ENCODE results near the gene FAAH. TPM values are rescaled to one million over a fixed set of nuclear protein-coding genes. Genes with fewer than 3 reads are reported as not detected.

The FAAH gene
- polyA plus RNA-seq, 2 donors: 12.1 to 33.2 TPM

DNA sequence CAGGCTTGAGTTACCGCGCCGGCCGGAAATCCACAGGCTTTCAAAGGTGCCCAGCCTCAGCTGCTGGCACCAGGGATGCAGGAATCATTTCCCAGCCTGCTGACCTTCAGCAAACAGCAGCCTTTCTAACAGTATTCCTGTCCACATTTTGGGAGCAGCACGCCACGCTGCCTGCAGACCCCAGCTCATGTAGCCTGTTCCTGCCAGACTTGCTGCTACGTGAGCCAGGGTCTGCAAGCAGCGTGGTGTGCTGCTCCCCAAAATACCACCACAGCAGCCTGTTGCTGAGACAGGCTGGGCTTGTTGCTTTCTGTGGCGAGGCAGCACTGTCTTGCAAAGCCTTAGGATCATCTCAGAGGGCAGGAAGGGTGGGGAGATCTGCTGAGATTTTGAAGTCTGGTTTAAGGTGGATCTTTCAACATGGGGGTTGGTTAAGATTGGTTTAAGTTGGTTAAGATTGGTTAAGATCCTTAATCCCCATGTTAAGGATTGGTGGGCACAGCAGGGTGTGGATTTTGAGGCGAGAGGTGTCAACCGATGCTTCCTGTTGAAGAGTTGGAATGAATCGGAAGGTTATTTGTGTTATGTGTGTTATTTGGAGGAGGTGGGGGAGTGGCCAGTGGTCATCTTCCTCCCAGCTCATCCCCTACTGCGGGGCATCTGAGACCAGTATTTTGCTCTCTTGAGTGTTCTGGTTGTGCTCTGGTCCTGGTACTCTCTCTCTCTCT lies 12.9 kb downstream of the FAAH start:
- H3K4me1 ChIP-seq (ENCODE audit: control insufficient read depth in 2 of 2, insufficient read depth in 2 of 2, low read length in 1 of 2): peaks cover 0 to 3% of the 10 kb centered on the region in 2 donors
- no peaks in the 10 kb centered on the region for H3K27me3 ChIP-seq (ENCODE audit: control insufficient read depth in 1 of 2, insufficient read depth in 2 of 2, low read length in 2 of 2)
- no peaks in the 10 kb centered on the region for H3K9me3 ChIP-seq (ENCODE audit: control insufficient read depth in 2 of 2, insufficient read depth in 1 of 2, low read depth in 1 of 2, low read length in 1 of 2)
- 79 to 80% methylated on average over 13 of the region's 13 CpGs for WGBS, 2 donors
- H3K4me3 ChIP-seq (ENCODE audit: low read depth in 1 of 2, low read length in 2 of 2): no peak overlapping the region
- H3K36me3 ChIP-seq (ENCODE audit: control insufficient read depth in 2 of 2, insufficient read depth in 2 of 2, low read length in 1 of 2): peaks cover 3 to 17% of the 10 kb centered on the region in 2 donors
- no peak overlapping the region for H3K27ac ChIP-seq (ENCODE audit: low read depth in 2 of 2, low read length in 1 of 2)

DNA sequence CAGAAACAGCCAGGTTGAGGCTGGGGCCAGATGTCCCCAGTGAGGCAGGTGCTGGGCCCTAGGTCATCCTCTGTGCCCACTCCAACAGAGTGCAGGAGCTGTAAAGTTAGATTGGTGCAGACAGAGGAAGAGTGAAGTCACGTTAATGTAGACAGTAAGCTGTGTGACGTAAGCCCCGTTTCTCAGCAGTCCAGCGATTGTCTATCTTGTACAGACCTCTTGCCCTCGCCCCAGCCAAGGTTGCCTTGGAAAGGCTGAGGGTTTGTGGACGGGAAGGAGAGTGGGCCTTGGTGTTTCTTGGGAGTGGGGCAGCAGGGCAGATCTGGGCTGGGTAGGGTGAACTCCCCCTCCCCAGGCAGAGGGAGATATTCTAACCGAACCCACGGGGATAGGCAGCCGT lies 13.5 kb downstream of the FAAH start:
- no peaks in the 10 kb centered on the region for H3K27me3 ChIP-seq (ENCODE audit: control insufficient read depth in 1 of 2, insufficient read depth in 2 of 2, low read length in 2 of 2)
- H3K36me3 ChIP-seq (ENCODE audit: control insufficient read depth in 2 of 2, insufficient read depth in 2 of 2, low read length in 1 of 2): peaks cover 3 to 17% of the 10 kb centered on the region in 2 donors
- no peaks in the 10 kb centered on the region for H3K9me3 ChIP-seq (ENCODE audit: control insufficient read depth in 2 of 2, insufficient read depth in 1 of 2, low read depth in 1 of 2, low read length in 1 of 2)
- peaks cover 0 to 2% of the 10 kb centered on the region in 2 donors for H3K4me1 ChIP-seq (ENCODE audit: control insufficient read depth in 2 of 2, insufficient read depth in 2 of 2, low read length in 1 of 2)
- no peak overlapping the region for H3K27ac ChIP-seq (ENCODE audit: low read depth in 2 of 2, low read length in 1 of 2)
- WGBS, 2 donors: 93 to 95% methylated on average over 9 of the region's 9 CpGs
- no peak overlapping the region for H3K4me3 ChIP-seq (ENCODE audit: low read depth in 1 of 2, low read length in 2 of 2)

DNA sequence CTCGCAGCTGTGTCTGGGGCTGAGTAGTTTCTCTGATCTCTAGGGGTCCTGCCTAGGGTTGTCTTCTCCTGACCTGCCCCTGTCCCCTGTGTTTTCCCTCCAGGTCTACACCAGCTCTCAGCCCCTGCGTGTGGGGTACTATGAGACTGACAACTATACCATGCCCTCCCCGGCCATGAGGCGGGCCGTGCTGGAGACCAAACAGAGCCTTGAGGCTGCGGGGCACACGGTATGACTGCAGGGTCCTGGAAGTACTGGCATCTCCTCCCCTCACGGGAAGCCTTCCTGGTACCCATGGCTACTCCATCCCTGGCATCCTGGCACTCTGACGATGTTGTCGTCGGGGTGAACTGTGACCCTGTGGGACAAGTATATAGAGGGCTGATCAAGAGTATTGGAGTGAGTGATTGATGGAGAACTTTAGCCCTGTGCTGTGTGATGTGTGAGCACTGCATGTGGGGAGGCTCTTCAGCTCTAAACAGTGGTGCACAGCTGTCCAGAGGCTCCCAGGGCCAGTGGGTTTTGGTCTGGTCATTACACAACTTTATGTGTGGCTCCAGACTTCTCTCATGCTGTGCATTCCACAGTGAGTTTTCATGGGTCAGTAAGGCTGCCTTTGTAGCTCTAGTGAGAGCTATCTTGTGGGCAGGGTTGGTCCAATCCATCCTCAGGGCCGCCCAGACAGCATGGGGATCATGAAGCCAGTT lies 14.4 kb downstream of the FAAH start:
- no peak overlapping the region for H3K4me3 ChIP-seq (ENCODE audit: low read depth in 1 of 2, low read length in 2 of 2)
- H3K9me3 ChIP-seq (ENCODE audit: control insufficient read depth in 2 of 2, insufficient read depth in 1 of 2, low read depth in 1 of 2, low read length in 1 of 2): no peaks in the 10 kb centered on the region
- H3K4me1 ChIP-seq (ENCODE audit: control insufficient read depth in 2 of 2, insufficient read depth in 2 of 2, low read length in 1 of 2): peaks cover 0 to 2% of the 10 kb centered on the region in 2 donors
- H3K27ac ChIP-seq (ENCODE audit: low read depth in 2 of 2, low read length in 1 of 2): no peak overlapping the region
- no peaks in the 10 kb centered on the region for H3K27me3 ChIP-seq (ENCODE audit: control insufficient read depth in 1 of 2, insufficient read depth in 2 of 2, low read length in 2 of 2)
- WGBS, 2 donors: 95 to 96% methylated on average over 12 of the region's 12 CpGs
- peaks cover 3 to 22% of the 10 kb centered on the region in 2 donors for H3K36me3 ChIP-seq (ENCODE audit: control insufficient read depth in 2 of 2, insufficient read depth in 2 of 2, low read length in 1 of 2)

DNA sequence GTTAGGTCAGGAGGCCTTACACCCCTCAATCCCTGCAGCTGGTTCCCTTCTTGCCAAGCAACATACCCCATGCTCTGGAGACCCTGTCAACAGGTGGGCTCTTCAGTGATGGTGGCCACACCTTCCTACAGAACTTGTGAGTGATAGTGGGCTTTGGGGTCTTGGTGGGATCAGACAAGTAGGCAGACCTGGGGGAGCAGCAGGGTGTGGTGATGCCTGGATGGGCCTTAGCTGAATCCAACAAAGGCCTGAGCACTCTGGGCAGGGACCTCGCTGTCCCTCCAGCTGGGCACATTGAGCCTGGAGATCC lies 14.9 kb downstream of the FAAH start:
- H3K27me3 ChIP-seq (ENCODE audit: control insufficient read depth in 1 of 2, insufficient read depth in 2 of 2, low read length in 2 of 2): no peaks in the 10 kb centered on the region
- no peaks in the 10 kb centered on the region for H3K4me1 ChIP-seq (ENCODE audit: control insufficient read depth in 2 of 2, insufficient read depth in 2 of 2, low read length in 1 of 2)
- peaks cover 3 to 26% of the 10 kb centered on the region in 2 donors for H3K36me3 ChIP-seq (ENCODE audit: control insufficient read depth in 2 of 2, insufficient read depth in 2 of 2, low read length in 1 of 2)
- no peak overlapping the region for H3K27ac ChIP-seq (ENCODE audit: low read depth in 2 of 2, low read length in 1 of 2)
- no peak overlapping the region for H3K4me3 ChIP-seq (ENCODE audit: low read depth in 1 of 2, low read length in 2 of 2)
- WGBS, 2 donors: 88 to 100% methylated on average over 1 of the region's 1 CpG
- no peaks in the 10 kb centered on the region for H3K9me3 ChIP-seq (ENCODE audit: control insufficient read depth in 2 of 2, insufficient read depth in 1 of 2, low read depth in 1 of 2, low read length in 1 of 2)

DNA sequence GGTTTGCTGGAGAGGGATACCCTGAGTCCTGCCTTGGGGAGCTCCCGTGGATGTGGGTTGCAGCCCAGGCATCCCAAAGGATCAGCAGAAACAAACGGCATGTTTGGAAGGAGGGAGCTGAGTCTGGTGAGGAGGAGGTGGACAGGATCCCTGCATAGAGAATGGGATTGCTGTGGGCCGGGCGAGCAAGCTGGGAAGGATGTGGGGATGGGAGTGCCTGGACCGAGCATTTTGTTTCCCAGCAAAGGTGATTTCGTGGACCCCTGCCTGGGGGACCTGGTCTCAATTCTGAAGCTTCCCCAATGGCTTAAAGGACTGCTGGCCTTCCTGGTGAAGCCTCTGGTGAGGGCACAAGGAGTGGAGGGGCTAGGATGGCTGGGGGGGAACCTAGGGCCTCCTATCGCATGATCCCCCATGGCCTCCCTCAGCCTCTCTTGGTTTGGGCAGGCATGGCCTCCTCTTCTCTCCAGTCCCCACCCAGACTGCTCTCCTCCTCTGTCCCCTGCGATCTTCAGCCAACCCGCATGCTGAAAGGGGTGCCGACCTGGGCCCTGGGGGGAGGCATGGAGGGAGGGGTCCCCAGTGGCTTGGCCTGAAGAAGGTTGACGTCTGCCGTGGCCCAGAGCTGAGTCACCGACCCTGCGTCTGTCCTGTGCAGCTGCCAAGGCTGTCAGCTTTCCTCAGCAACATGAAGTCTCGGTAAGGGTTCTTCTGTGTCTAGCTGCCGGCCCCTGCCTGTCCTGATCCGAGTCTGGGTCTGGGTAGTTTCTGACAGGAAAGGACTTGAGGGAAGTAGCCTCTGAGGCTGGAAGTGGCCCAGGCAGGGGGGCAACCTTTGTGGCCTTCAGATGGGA lies 16.3 kb downstream of the FAAH start:
- 76 to 78% methylated on average over 16 to 17 of the region's 17 CpGs for WGBS, 2 donors
- peaks cover 3 to 26% of the 10 kb centered on the region in 2 donors for H3K36me3 ChIP-seq (ENCODE audit: control insufficient read depth in 2 of 2, insufficient read depth in 2 of 2, low read length in 1 of 2)
- H3K4me3 ChIP-seq (ENCODE audit: low read depth in 1 of 2, low read length in 2 of 2): no peak overlapping the region

DNA sequence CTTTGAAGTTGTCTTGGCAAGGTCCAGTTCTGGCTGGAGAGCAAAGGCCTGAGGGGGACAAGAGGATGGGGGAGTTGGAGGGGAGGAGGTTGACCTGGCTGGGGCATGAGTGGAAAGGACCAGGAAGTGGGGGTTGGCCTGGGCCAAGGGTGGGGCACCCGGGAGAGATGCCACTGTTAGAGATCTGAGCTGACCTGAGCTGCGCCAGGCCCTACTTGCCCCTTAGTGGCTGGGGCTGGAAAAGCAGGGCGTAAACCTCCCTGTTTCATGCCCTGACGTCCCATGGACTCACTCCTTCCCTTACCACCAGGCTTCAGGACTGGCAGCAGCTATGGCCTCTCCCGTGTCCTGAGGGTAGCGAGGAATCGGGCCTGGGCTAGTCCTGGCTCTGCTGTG lies 16.9 kb downstream of the FAAH start:
- H3K27ac ChIP-seq (ENCODE audit: low read depth in 2 of 2, low read length in 1 of 2): no peak overlapping the region
- H3K4me1 ChIP-seq (ENCODE audit: control insufficient read depth in 2 of 2, insufficient read depth in 2 of 2, low read length in 1 of 2): no peaks in the 10 kb centered on the region
- no peaks in the 10 kb centered on the region for H3K27me3 ChIP-seq (ENCODE audit: control insufficient read depth in 1 of 2, insufficient read depth in 2 of 2, low read length in 2 of 2)
- H3K4me3 ChIP-seq (ENCODE audit: low read depth in 1 of 2, low read length in 2 of 2): no peak overlapping the region
- no peaks in the 10 kb centered on the region for H3K9me3 ChIP-seq (ENCODE audit: control insufficient read depth in 2 of 2, insufficient read depth in 1 of 2, low read depth in 1 of 2, low read length in 1 of 2)
- peaks cover 3 to 26% of the 10 kb centered on the region in 2 donors for H3K36me3 ChIP-seq (ENCODE audit: control insufficient read depth in 2 of 2, insufficient read depth in 2 of 2, low read length in 1 of 2)
- WGBS, 2 donors: 75 to 84% methylated on average over 7 of the region's 7 CpGs

More for the DNA sequence above, 16.3 kb downstream of the FAAH start:
- H3K9me3 ChIP-seq (ENCODE audit: control insufficient read depth in 2 of 2, insufficient read depth in 1 of 2, low read depth in 1 of 2, low read length in 1 of 2): no peaks in the 10 kb centered on the region
- H3K27ac ChIP-seq (ENCODE audit: low read depth in 2 of 2, low read length in 1 of 2): no peak overlapping the region
- no peaks in the 10 kb centered on the region for H3K4me1 ChIP-seq (ENCODE audit: control insufficient read depth in 2 of 2, insufficient read depth in 2 of 2, low read length in 1 of 2)
- no peaks in the 10 kb centered on the region for H3K27me3 ChIP-seq (ENCODE audit: control insufficient read depth in 1 of 2, insufficient read depth in 2 of 2, low read length in 2 of 2)

DNA sequence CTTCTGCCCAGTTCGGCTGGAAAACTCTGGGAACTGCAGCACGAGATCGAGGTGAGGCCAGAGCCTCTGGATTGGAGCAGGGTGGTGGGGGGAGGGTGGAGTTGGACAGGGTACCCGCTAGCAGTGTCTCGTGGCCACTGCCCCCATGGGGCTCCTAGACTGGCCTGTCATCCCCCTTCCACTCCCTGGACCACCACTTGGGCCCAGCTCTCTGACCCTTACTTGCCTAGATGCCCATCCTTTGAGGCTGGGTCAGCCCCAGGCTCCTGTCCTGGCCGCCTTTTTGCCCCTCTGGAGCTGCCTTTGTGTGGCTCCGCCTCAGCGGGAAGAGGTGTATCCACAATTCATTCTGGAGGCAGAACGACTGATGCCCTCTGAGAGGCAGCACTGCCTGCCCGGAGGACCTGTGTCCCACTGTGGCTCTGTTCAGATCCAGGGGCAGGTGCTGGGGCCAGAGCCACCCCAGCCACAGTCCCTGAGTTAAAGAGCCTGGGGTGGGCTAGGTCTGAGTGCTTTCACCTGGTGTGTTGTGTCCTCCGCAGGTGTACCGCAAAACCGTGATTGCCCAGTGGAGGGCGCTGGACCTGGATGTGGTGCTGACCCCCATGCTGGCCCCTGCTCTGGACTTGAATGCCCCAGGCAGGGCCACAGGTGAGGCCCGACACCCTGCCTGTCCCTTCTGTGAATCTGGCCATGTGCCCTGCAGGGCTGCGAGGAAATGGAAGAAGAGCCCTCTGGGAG lies 17.7 kb downstream of the FAAH start:
- H3K4me3 ChIP-seq (ENCODE audit: low read depth in 1 of 2, low read length in 2 of 2): no peak overlapping the region
- 90 to 91% methylated on average over 16 of the region's 16 CpGs for WGBS, 2 donors
- H3K36me3 ChIP-seq (ENCODE audit: control insufficient read depth in 2 of 2, insufficient read depth in 2 of 2, low read length in 1 of 2): peaks cover 3 to 26% of the 10 kb centered on the region in 2 donors
- no peaks in the 10 kb centered on the region for H3K9me3 ChIP-seq (ENCODE audit: control insufficient read depth in 2 of 2, insufficient read depth in 1 of 2, low read depth in 1 of 2, low read length in 1 of 2)
- no peaks in the 10 kb centered on the region for H3K4me1 ChIP-seq (ENCODE audit: control insufficient read depth in 2 of 2, insufficient read depth in 2 of 2, low read length in 1 of 2)
- no peaks in the 10 kb centered on the region for H3K27me3 ChIP-seq (ENCODE audit: control insufficient read depth in 1 of 2, insufficient read depth in 2 of 2, low read length in 2 of 2)
- H3K27ac ChIP-seq (ENCODE audit: low read depth in 2 of 2, low read length in 1 of 2): no peak overlapping the region

DNA sequence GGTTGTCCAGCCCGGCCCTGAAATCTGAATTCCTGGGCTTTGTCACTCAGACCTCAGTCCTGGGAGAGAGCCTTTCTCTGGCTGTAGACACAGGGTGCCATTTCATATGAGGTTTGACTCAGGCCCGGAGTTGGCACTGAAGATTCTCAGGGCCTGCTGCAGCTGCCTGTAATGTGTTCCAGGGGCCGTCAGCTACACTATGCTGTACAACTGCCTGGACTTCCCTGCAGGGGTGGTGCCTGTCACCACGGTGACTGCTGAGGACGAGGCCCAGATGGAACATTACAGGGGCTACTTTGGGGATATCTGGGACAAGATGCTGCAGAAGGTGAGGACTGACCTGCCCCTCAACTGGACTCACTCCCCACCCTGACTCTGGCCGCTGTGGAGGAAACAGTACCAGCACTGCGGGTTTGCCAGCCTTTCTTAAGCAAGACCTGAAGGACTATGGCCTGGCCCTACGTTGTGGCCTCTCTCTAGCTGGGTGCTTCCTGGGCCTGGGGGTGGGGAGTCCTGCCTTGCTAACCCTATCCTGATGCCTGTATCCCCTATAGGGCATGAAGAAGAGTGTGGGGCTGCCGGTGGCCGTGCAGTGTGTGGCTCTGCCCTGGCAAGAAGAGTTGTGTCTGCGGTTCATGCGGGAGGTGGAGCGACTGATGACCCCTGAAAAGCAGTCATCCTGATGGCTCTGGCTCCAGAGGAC lies 18.9 kb downstream of the FAAH start:
- H3K27me3 ChIP-seq (ENCODE audit: control insufficient read depth in 1 of 2, insufficient read depth in 2 of 2, low read length in 2 of 2): no peaks in the 10 kb centered on the region
- no peaks in the 10 kb centered on the region for H3K9me3 ChIP-seq (ENCODE audit: control insufficient read depth in 2 of 2, insufficient read depth in 1 of 2, low read depth in 1 of 2, low read length in 1 of 2)
- 80 to 83% methylated on average over 13 of the region's 13 CpGs for WGBS, 2 donors
- H3K4me3 ChIP-seq (ENCODE audit: low read depth in 1 of 2, low read length in 2 of 2): no peak overlapping the region
- peaks cover 3 to 26% of the 10 kb centered on the region in 2 donors for H3K36me3 ChIP-seq (ENCODE audit: control insufficient read depth in 2 of 2, insufficient read depth in 2 of 2, low read length in 1 of 2)
- no peak overlapping the region for H3K27ac ChIP-seq (ENCODE audit: low read depth in 2 of 2, low read length in 1 of 2)
- no peaks in the 10 kb centered on the region for H3K4me1 ChIP-seq (ENCODE audit: control insufficient read depth in 2 of 2, insufficient read depth in 2 of 2, low read length in 1 of 2)

DNA sequence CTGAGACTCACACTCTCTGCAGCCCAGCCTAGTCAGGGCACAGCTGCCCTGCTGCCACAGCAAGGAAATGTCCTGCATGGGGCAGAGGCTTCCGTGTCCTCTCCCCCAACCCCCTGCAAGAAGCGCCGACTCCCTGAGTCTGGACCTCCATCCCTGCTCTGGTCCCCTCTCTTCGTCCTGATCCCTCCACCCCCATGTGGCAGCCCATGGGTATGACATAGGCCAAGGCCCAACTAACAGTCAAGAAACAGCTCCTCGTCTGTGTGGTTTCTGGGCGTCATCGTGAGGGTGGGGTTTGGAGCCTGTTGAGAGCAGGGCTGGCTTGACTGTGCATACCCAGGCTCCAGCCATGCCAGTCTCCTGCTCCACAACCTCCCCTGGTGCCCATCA lies 19.5 kb downstream of the FAAH start:
- 74 to 86% methylated on average over 7 of the region's 7 CpGs for WGBS, 2 donors
- Histone ChIP-seq H3K4me3 (ENCODE audit: low read depth in 1 of 2, low read length in 2 of 2) (no peak overlapping the region), H3K36me3 (ENCODE audit: control insufficient read depth in 2 of 2, insufficient read depth in 2 of 2, low read length in 1 of 2) (peaks cover 0 to 22% of the 10 kb centered on the region in 2 donors), H3K4me1 (ENCODE audit: control insufficient read depth in 2 of 2, insufficient read depth in 2 of 2, low read length in 1 of 2) (no peaks in the 10 kb centered on the region), H3K9me3 (ENCODE audit: control insufficient read depth in 2 of 2, insufficient read depth in 1 of 2, low read depth in 1 of 2, low read length in 1 of 2) (no peaks in the 10 kb centered on the region), H3K27ac (ENCODE audit: low read depth in 2 of 2, low read length in 1 of 2) (no peak overlapping the region), H3K27me3 (ENCODE audit: control insufficient read depth in 1 of 2, insufficient read depth in 2 of 2, low read length in 2 of 2) (no peaks in the 10 kb centered on the region)

Measured in esophagus (tissue), 2 donors.